HCT116 (cell line): ENCODE measurements around the gene EPS15. TPM values are rescaled to one million over a fixed set of nuclear protein-coding genes. Genes with fewer than 3 reads are reported as not detected.
"Not testable (repeated sequence)": the region's sequence is repeated elsewhere in the genome, so short reads cannot be mapped to it uniquely, and the experiment has no call there.

Source experiments
- ATAC-seq: fragments of 200-7000 bp; cut with Tn5 transposase; 2 replicates; pipeline ENCODE4 v1.9.1; 2020; ENCODE audit warnings: mild to moderate bottlenecking, moderate library complexity
- BruUV-seq: library from RNA; stranded (reverse); fragments of 400-500 nt; replicated peaks from 2 replicates; lab custom pipeline; 2021; lab: Mats Ljungman, UMichigan
- CTCF ChIA-PET: fragments of 300-600 bp; sonication (Branson Sonifier 250); formaldehyde crosslinking; loops from one replicate; lab custom pipeline; 2021; ENCODE audit warnings: antibody characterized with exemption; lab: Charles Lee
- POLR2A ChIA-PET: fragments of 300-600, 350-600 bp; sonication (Branson Sonifier 250); formaldehyde crosslinking; loops from one replicate; lab custom pipeline; 2021; ENCODE audit warnings: antibody characterized with exemption; lab: Charles Lee
- RAD21 ChIA-PET, 2 experiments: fragments of 300-600 bp; sonication (Branson Sonifier 250); formaldehyde crosslinking; loops; one replicate each; lab custom pipeline; 2023; ENCODE audit warnings: low total read pairs in 2 of 2; ENCODE audit not compliant: uncharacterized antibody in 2 of 2, unreplicated experiment in 2 of 2, low non-redundant PET in 1 of 2; lab: Charles Lee
- DNase-seq: peaks from one replicate; pipeline ENCODE4 v3.0.0-alpha.2; 2010; ENCODE audit warnings: low read depth, low spot score
- H2AFZ ChIP-seq: fragments of 200-600 bp; shearing (Covaris generic), sonication (generic); 2 replicates; pipeline ENCODE4 v1.6.1; 2017; ENCODE audit warnings: low read depth, mixed run types, mixed read lengths, antibody characterized with exemption, low read length; ENCODE audit not compliant: poor library complexity, severe bottlenecking
- H3K27ac ChIP-seq: 2 replicates; pipeline ENCODE4 v1.5.1; 2012; ENCODE audit warnings: low read depth, low read length
- H3K27me3 ChIP-seq: fragments of 200-600 bp; sonication (generic); 2 replicates; pipeline ENCODE4 v1.6.1; 2016; ENCODE audit warnings: mixed run types, low read length, mixed read lengths; ENCODE audit not compliant: insufficient read depth
- H3K36me3 ChIP-seq, 2 experiments: fragments of 200-500 bp in 1 of 2; fragments of 200-600 bp in 1 of 2; sonication (Bioruptor generic) in 1 of 2; sonication (generic) in 1 of 2; 2 replicates each; pipeline versions ENCODE4 v1.5.1 to v1.6.1; 2014 to 2016; ENCODE audit warnings: low read length in 2 of 2, inconsistent platforms in 1 of 2, mixed read lengths in 1 of 2, mixed run types in 1 of 2; ENCODE audit not compliant: insufficient read depth in 2 of 2, control insufficient read depth in 1 of 2
- H3K4me1 ChIP-seq, 2 experiments: fragments of 200-600 bp in 1 of 2; sonication (generic) in 1 of 2; 2 replicates each; pipeline versions ENCODE4 v1.5.1 to v1.6.1; 2012 to 2017; ENCODE audit warnings: low read length in 2 of 2, inconsistent platforms in 1 of 2, mild to moderate bottlenecking in 1 of 2, mixed read lengths in 1 of 2, mixed run types in 1 of 2, moderate library complexity in 1 of 2; ENCODE audit not compliant: insufficient read depth in 2 of 2, control insufficient read depth in 1 of 2
- H3K4me2 ChIP-seq: fragments of 200-600 bp; sonication (generic); 2 replicates; pipeline ENCODE4 v1.6.1; 2017; ENCODE audit warnings: mixed run types, low read length, mixed read lengths
- H3K4me3 ChIP-seq, 2 experiments: fragments of 200-600 bp in 1 of 2; sonication (generic) in 1 of 2; replicated peaks in 1 of 2; 2 replicates each; pipeline ENCODE4 v1.5.1; 2011 to 2016; ENCODE audit warnings: low read length in 2 of 2, control low read depth in 1 of 2, low read depth in 1 of 2, mild to moderate bottlenecking in 1 of 2, mixed read lengths in 1 of 2, mixed run types in 1 of 2
- H3K79me2 ChIP-seq: fragments of 200-600 bp; sonication (generic); 2 replicates; pipeline ENCODE4 v1.6.1; 2017; ENCODE audit warnings: mild to moderate bottlenecking, mixed run types, low read length, moderate library complexity, mixed read lengths; ENCODE audit not compliant: insufficient read depth
- H3K9ac ChIP-seq: fragments of 200-600 bp; sonication (generic); 2 replicates; pipeline ENCODE4 v1.6.1; 2016; ENCODE audit warnings: low read length, mixed read lengths
- H3K9me2 ChIP-seq: fragments of 200-600 bp; sonication (generic), shearing (Covaris generic); 2 replicates; pipeline ENCODE4 v1.6.1; 2017; ENCODE audit warnings: mixed run types, mild to moderate bottlenecking, moderate library complexity; ENCODE audit not compliant: insufficient read depth
- H3K9me3 ChIP-seq, 2 experiments: fragments of 200-500 bp in 1 of 2; fragments of 200-600 bp in 1 of 2; sonication (Bioruptor generic) in 1 of 2; sonication (generic) in 1 of 2; 2 replicates each; pipeline ENCODE4 v1.6.1; 2014 to 2017; ENCODE audit warnings: low read length in 2 of 2, mixed read lengths in 2 of 2, inconsistent platforms in 1 of 2, low read depth in 1 of 2, mild to moderate bottlenecking in 1 of 2, mixed run types in 1 of 2, moderate library complexity in 1 of 2; ENCODE audit not compliant: control insufficient read depth in 1 of 2, insufficient read depth in 1 of 2
- H4K20me1 ChIP-seq: fragments of 200-600 bp; sonication (generic), shearing (Covaris generic); 2 replicates; pipeline ENCODE4 v1.6.1; 2017; ENCODE audit warnings: mixed run types, mild to moderate bottlenecking, moderate library complexity; ENCODE audit not compliant: insufficient read depth
- CBX3 ChIP-seq: IDR thresholded peaks from 2 replicates; pipeline ENCODE4 v1.6.1; 2012; ENCODE audit warnings: low read depth
- CEBPB ChIP-seq: IDR thresholded peaks from 2 replicates; pipeline ENCODE4 v1.6.1; 2012; ENCODE audit warnings: low read depth
- EGR1 ChIP-seq: IDR thresholded peaks from 2 replicates; pipeline ENCODE4 v1.6.1; 2012; ENCODE audit warnings: low read depth
- ELF1 ChIP-seq: IDR thresholded peaks from 2 replicates; pipeline ENCODE4 v1.6.1; 2012; ENCODE audit warnings: low read depth, borderline replicate concordance
- EZH2phosphoT487 ChIP-seq: fragments of 200-600 bp; IDR thresholded peaks from 2 replicates; pipeline ENCODE4 v1.6.1; 2018; ENCODE audit warnings: antibody characterized with exemption, borderline replicate concordance
- FOSL1 ChIP-seq: IDR thresholded peaks from 2 replicates; pipeline ENCODE4 v1.6.1; 2012; ENCODE audit warnings: low read depth
- JUND ChIP-seq: IDR thresholded peaks from 2 replicates; pipeline ENCODE4 v1.6.1; 2012
- MAX ChIP-seq: IDR thresholded peaks from 2 replicates; pipeline ENCODE4 v1.6.1; 2012
- POLR2A ChIP-seq: IDR thresholded peaks from 2 replicates; pipeline ENCODE4 v1.7.0; 2011; ENCODE audit warnings: borderline replicate concordance; ENCODE audit not compliant: insufficient read depth, insufficient read length; ENCODE audit errors: extremely low read depth
- RAD21 ChIP-seq: IDR thresholded peaks from 2 replicates; pipeline ENCODE4 v1.6.1; 2012; ENCODE audit warnings: low read depth, mild to moderate bottlenecking
- SP1 ChIP-seq: IDR thresholded peaks from 2 replicates; pipeline ENCODE4 v1.6.1; 2012; ENCODE audit warnings: low read depth
- SRF ChIP-seq: IDR thresholded peaks from 2 replicates; pipeline ENCODE4 v1.6.1; 2012; ENCODE audit warnings: low read depth
- YY1 ChIP-seq: IDR thresholded peaks from 2 replicates; pipeline ENCODE4 v1.6.1; 2011; ENCODE audit warnings: low read length, low read depth, moderate library complexity, mild to moderate bottlenecking; ENCODE audit not compliant: insufficient replicate concordance; ENCODE audit errors: extremely low read depth
- intact Hi-C: fragments of 100-400 bp; cut with micrococcal nuclease; formaldehyde crosslinking; loops from 2 replicates; pipeline ENCODE4 v1.10.0; 2022
- total RNA-seq: library from RNA; stranded (reverse); gene quantifications from one replicate; pipeline ENCODE4 v1.2.1, GENCODE V29; 2021; ENCODE audit not compliant: unreplicated experiment
- TF ChIP-seq, protein P1 (sequence below): IDR thresholded peaks from 2 replicates; pipeline ENCODE4 v1.6.1; 2012; ENCODE audit warnings: low read depth

Gene EPS15
- total RNA-seq, 1 experiment from 2014 or later: 41.2 TPM

GRCh38 chr1:51410568-51411460, 108.3 kb downstream of the EPS15 start:
- CTCF ChIA-PET: no interaction called here
- no TSS peak for BruUV-seq
- H3K27ac ChIP-seq: no peak overlapping the region
- H3K27me3 ChIP-seq: no peaks in the 10 kb centered on the region
- no peaks in the 10 kb centered on the region for H3K79me2 ChIP-seq
- no peak overlapping the region for H2AFZ ChIP-seq
- ATAC-seq: no peak
- H3K9me3 ChIP-seq: no peaks in the 10 kb centered on the region
- POLR2A ChIA-PET: no interaction called here
- DNase-seq: no peak
- RAD21 ChIA-PET: no interaction called here
- no peak overlapping the region for H3K4me3 ChIP-seq
- no peak overlapping the region for H3K4me2 ChIP-seq
- no peak overlapping the region for H3K9ac ChIP-seq
- H3K4me1 ChIP-seq: no peaks in the 10 kb centered on the region
- intact Hi-C loops: no loop called here
- H4K20me1 ChIP-seq: peaks cover 4% of the 10 kb centered on the region; the same call in 1 of the 2 replicates
- peaks cover 0 to 4% of the 10 kb centered on the region in 2 experiments; a peak in 2 of 4 replicates for H3K36me3 ChIP-seq
- H3K9me2 ChIP-seq: no peaks in the 10 kb centered on the region
- no peak for TF ChIP-seq CBX3
- no peak for TF ChIP-seq EGR1
- no peak for TF ChIP-seq CEBPB
- no peak for TF ChIP-seq MAX
- TF ChIP-seq SP1: no peak
- no peak for TF ChIP-seq EZH2phosphoT487
- no peak for TF ChIP-seq FOSL1
- no peak for TF ChIP-seq YY1
- TF ChIP-seq RAD21: no peak
- TF ChIP-seq, protein P1, sequence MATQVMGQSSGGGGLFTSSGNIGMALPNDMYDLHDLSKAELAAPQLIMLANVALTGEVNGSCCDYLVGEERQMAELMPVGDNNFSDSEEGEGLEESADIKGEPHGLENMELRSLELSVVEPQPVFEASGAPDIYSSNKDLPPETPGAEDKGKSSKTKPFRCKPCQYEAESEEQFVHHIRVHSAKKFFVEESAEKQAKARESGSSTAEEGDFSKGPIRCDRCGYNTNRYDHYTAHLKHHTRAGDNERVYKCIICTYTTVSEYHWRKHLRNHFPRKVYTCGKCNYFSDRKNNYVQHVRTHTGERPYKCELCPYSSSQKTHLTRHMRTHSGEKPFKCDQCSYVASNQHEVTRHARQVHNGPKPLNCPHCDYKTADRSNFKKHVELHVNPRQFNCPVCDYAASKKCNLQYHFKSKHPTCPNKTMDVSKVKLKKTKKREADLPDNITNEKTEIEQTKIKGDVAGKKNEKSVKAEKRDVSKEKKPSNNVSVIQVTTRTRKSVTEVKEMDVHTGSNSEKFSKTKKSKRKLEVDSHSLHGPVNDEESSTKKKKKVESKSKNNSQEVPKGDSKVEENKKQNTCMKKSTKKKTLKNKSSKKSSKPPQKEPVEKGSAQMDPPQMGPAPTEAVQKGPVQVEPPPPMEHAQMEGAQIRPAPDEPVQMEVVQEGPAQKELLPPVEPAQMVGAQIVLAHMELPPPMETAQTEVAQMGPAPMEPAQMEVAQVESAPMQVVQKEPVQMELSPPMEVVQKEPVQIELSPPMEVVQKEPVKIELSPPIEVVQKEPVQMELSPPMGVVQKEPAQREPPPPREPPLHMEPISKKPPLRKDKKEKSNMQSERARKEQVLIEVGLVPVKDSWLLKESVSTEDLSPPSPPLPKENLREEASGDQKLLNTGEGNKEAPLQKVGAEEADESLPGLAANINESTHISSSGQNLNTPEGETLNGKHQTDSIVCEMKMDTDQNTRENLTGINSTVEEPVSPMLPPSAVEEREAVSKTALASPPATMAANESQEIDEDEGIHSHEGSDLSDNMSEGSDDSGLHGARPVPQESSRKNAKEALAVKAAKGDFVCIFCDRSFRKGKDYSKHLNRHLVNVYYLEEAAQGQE: no peak
- TF ChIP-seq JUND: no peak
- TF ChIP-seq SRF: no peak
- TF ChIP-seq POLR2A: no peak
- no peak for TF ChIP-seq ELF1

DNA sequence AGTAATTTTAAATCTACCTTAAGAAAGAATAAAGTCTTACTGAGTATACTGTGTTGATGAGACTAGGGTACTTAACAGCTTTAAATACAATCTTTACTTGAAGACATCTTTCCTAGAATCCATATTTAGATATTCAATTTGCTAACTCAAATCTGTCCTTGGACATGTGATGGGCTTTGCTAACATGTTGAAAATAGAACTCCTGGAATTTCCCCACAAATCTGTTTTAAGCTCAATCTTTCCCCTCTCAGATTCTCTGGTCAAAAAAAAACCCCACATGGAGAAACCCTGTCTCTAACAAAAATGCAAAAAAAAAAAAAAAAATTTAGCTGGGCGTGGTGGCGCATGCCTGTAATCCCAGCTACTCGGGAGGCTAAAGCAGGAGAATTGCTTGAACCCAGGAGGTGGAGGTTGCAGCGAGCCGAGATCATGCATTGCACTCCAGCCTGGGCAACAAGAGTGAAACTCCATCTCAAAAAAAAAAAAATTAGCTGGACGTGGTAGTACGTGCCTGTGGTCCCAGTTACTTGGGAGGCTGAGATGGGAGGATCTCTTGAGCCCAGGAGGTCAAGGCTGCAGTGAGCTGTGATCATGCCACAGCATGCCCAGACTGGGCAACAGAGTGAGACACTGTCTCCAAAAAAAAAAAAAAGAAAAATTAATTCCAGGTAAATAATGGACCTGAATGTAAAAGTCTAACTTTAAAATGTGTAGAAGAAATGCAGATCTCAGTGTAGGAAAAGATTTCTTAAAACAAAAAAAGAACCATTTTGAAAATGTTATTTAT, 109.1 kb downstream of the EPS15 start:
- BruUV-seq, H3K9ac ChIP-seq, H3K9me3 ChIP-seq, DNase-seq, H3K79me2 ChIP-seq, H3K4me1 ChIP-seq, H3K9me2 ChIP-seq, H3K4me2 ChIP-seq, H3K27ac ChIP-seq, H2AFZ ChIP-seq, POLR2A ChIA-PET, H4K20me1 ChIP-seq, H3K27me3 ChIP-seq, intact Hi-C loops, RAD21 ChIA-PET, ATAC-seq, CTCF ChIA-PET, H3K4me3 ChIP-seq, H3K36me3 ChIP-seq: not testable (repeated sequence)
